Inferior parietal cortex (tissue), 1 donor: ENCODE data around the gene NFXL1.
A peak's percentile ranks its signal among the peaks of the same experiment; 100 is the strongest.

Experiments
- DNase-seq: peaks from one replicate; pipeline ENCODE4 v3.0.0-alpha.2; 2016; ENCODE audit errors: extremely low spot score

Gene NFXL1

GRCh38 chr4:47891928-47892327, 22.5 kb downstream of the NFXL1 start:
- DNase-seq: no peak

- no peak for DNase-seq
Measured at GRCh38 chr4:47882228-47882627, 32.2 kb downstream of the NFXL1 start.

GRCh38 chr4:47879458-47879857, 34.9 kb downstream of the NFXL1 start:
- DNase-seq: no peak

- peak; percentile 15 for DNase-seq
Measured at GRCh38 chr4:47876784-47877546, 37.4 kb downstream of the NFXL1 start.

GRCh38 chr4:47876310-47876709, 38.1 kb downstream of the NFXL1 start:
- no peak for DNase-seq

- no peak for DNase-seq
Measured at GRCh38 chr4:47873877-47874541, 40.4 kb downstream of the NFXL1 start.

- no peak for DNase-seq
Measured at GRCh38 chr4:47863486-47863885, 50.9 kb downstream of the NFXL1 start.

- no peak for DNase-seq
Measured at GRCh38 chr4:47862297-47862696, 52.1 kb downstream of the NFXL1 start.

- DNase-seq: no peak
Measured at GRCh38 chr4:47860305-47860704, 54.1 kb downstream of the NFXL1 start.

- no peak for DNase-seq
Measured at GRCh38 chr4:47858006-47858405, 56.4 kb downstream of the NFXL1 start.

- no peak for DNase-seq
Measured at GRCh38 chr4:47856713-47857112, 57.7 kb downstream of the NFXL1 start.

GRCh38 chr4:47855350-47855749, 59.0 kb downstream of the NFXL1 start:
- no peak for DNase-seq

- DNase-seq: no peak
Measured at GRCh38 chr4:47852136-47852535, 62.2 kb downstream of the NFXL1 start.

GRCh38 chr4:47849466-47849865, 64.9 kb downstream of the NFXL1 start:
- DNase-seq: no peak

GRCh38 chr4:47848041-47848440, 66.3 kb downstream of the NFXL1 start:
- DNase-seq: no peak

- DNase-seq: no peak
Measured at GRCh38 chr4:47842985-47843384, 71.4 kb downstream of the NFXL1 start.

- DNase-seq: no peak
Measured at GRCh38 chr4:47840291-47840690, 74.1 kb downstream of the NFXL1 start.

GRCh38 chr4:47839259-47839658, 75.1 kb downstream of the NFXL1 start:
- DNase-seq: peak; percentile 27

GRCh38 chr4:47838445-47838844, 75.9 kb downstream of the NFXL1 start:
- no peak for DNase-seq

- DNase-seq: no peak
Measured at GRCh38 chr4:47837908-47838294, 76.5 kb downstream of the NFXL1 start, which contains the start of gene CORIN. Gene CORIN (minus strand): TSS chr4:47838067. CDS start chr4:47837949, 118 bp downstream.

GRCh38 chr4:47837094-47837907, 77.1 kb downstream of the NFXL1 start:
- no peak for DNase-seq

- DNase-seq: peak; percentile 63
Measured at GRCh38 chr4:47836641-47837093, 77.7 kb downstream of the NFXL1 start.
